Stimulated activated CD4-positive, alpha-beta T cell treated with anti-CD3 and anti-CD28 coated beads, Interleukin-2, amount 100 ng/mL, for 24 hours (primary cell): ENCODE measurements around the gene SCYL1.

Source experiments
- DNase-seq, 2 donors: peaks; one replicate each; pipeline ENCODE4 v3.0.0-alpha.2; 2020

Gene SCYL1

GRCh38 chr11:65572356-65573051 lies 47.6 kb downstream of the SCYL1 start, which contains the start of gene FAM89B:
Gene FAM89B (plus strand): TSS chr11:65572538. CDS start chr11:65572670, 132 bp downstream.
- DNase-seq: peak; percentile 91 to 93

- no peak for DNase-seq
These were observed 48.7 kb downstream of the SCYL1 start for GRCh38 chr11:65573391-65574079.

- DNase-seq: peak; percentile 85 to 95
These were observed 49.4 kb downstream of the SCYL1 start for GRCh38 chr11:65574109-65574810.

GRCh38 chr11:65574811-65575567 lies 50.1 kb downstream of the SCYL1 start:
- peak in 1 of 2 donors; percentile 51 for DNase-seq

- peak; percentile 74 to 84 for DNase-seq
These were observed 50.8 kb downstream of the SCYL1 start, which contains the start of gene EHBP1L1 for GRCh38 chr11:65575568-65576231. Gene EHBP1L1 (plus strand): TSS chr11:65576053. CDS start chr11:65576303, 250 bp downstream.

GRCh38 chr11:65576232-65576866 lies 51.5 kb downstream of the SCYL1 start:
- peak in 1 of 2 donors; percentile 51 for DNase-seq

- peak in 1 of 2 donors; percentile 64 for DNase-seq
These were observed 52.2 kb downstream of the SCYL1 start for GRCh38 chr11:65576867-65577755.

- DNase-seq: no peak
These were observed 52.9 kb downstream of the SCYL1 start for GRCh38 chr11:65577756-65578109.

- DNase-seq: no peak
These were observed 53.3 kb downstream of the SCYL1 start for GRCh38 chr11:65578134-65578533.

- no peak for DNase-seq
These were observed 53.8 kb downstream of the SCYL1 start for GRCh38 chr11:65578667-65579066.

- no peak for DNase-seq
These were observed 54.4 kb downstream of the SCYL1 start for GRCh38 chr11:65579291-65579690.

GRCh38 chr11:65580031-65580692 lies 55.3 kb downstream of the SCYL1 start:
- no peak for DNase-seq

- no peak for DNase-seq
These were observed 55.9 kb downstream of the SCYL1 start for GRCh38 chr11:65580756-65581155.

- DNase-seq: no peak
These were observed 57.0 kb downstream of the SCYL1 start for GRCh38 chr11:65581928-65582327.

- DNase-seq: no peak
These were observed 58.7 kb downstream of the SCYL1 start for GRCh38 chr11:65583589-65583988.

GRCh38 chr11:65584106-65584505 lies 59.2 kb downstream of the SCYL1 start:
- no peak for DNase-seq

GRCh38 chr11:65584723-65585171 lies 59.9 kb downstream of the SCYL1 start:
- DNase-seq: no peak

GRCh38 chr11:65585396-65586246 lies 60.7 kb downstream of the SCYL1 start:
- DNase-seq: no peak

- DNase-seq: no peak
These were observed 61.4 kb downstream of the SCYL1 start for GRCh38 chr11:65586247-65586630.
